GM19397 (cell line): Measurements from ENCODE around the gene PANK4.

ENCODE experiments used
- ATAC-seq: cut with Tn5 transposase; IDR thresholded peaks from one replicate; pipeline ENCODE4 v1.9.1; 2021; ENCODE audit warnings: mild to moderate bottlenecking, moderate library complexity; ENCODE audit not compliant: unreplicated experiment

Gene PANK4

GRCh38 chr1:2501041-2501819, 25.2 kb downstream of the PANK4 start:
- ATAC-seq = no peak

DNA sequence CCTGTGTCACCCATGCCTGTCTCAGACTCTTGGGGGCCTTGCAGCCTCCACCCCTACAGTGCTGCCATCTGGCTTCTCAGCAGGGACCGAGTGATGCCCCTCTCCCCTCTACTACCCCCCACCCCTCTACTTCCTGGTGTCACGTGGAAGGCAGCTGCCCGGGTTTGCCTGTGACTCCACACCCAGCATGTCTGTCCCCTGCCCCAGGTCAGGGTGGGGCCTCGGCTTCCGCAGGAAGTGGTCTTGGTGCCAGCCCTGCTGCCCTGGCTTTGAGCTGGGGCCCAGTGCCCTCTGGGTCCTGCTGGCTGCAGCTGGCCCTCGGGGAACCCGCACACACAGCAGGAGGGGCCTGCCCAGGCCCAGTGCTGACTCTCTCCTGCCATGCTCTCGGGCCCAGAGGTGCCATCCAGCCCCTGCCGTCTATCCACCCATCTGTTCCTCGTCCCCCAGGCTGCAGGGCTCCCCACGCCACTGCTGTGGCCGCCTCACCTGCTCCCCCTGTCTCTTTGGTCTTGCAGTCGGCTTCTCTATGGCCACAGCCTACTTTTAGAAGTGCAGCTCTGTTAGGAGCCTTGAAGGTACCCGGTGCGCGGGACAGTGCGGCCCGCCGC, 26.3 kb downstream of the PANK4 start:
- no peak for ATAC-seq

DNA sequence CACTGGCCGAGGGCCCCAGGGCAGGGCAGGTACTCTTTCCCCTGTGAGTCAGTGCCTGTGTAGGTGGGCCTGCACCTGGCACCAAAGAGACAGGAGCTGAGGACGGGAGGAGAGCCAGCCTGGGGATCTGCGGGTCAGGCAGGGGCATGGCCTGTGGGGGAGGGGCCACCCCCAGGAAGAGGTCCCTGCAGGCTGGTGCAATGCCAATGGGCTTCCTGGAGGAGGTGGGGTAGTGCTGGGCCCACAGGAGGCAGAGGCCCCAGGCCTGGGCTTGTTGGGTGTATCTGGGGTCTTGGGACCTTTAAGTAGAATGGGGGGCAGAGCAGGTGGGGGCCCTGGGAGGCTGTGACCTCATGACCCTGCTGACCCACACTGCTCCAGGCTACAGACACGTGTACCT, 27.1 kb downstream of the PANK4 start:
- ATAC-seq = no peak

DNA sequence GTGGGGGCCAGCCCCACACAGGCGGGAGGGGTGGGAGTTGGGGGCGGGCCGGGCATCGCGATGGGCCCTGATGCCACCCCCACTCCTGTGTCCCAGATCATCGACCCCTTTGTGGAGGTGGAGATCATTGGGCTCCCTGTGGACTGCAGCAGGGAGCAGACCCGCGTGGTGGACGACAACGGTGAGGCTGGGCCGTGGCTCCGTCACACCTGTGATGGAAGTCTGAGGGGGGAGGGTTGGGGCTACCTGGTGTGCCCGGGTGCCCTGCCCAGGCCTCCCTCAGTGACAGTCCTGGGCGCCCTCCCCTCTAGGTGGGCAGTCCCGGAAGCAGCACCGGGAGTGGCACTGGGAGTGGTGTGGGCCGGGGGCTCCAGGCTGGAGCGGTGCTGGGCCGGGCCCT, 27.7 kb downstream of the PANK4 start:
- ATAC-seq = no peak

GRCh38 chr1:2497891-2498290, 28.5 kb downstream of the PANK4 start:
- ATAC-seq = no peak

DNA sequence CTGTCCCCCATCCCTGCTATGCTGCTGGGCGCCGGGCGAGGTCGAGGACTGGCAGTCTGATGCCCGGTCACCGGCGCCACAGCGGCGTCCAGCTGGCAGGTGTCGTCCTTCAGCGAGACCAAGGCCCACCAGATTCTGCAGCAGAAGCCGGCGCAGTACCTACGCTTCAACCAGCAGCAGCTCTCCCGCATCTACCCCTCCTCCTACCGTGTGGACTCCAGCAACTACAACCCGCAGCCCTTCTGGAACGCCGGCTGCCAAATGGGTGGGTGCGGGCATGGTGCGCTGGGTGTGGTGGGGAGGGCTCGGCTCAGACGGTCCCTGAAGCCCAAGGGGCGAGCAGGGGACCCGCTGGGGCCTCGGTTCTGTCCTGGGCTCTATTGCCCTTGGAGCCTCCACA, 29.6 kb downstream of the PANK4 start:
- no peak for ATAC-seq

- no peak for ATAC-seq
Observed at GRCh38 chr1:2496087-2496622, 30.2 kb downstream of the PANK4 start.

DNA sequence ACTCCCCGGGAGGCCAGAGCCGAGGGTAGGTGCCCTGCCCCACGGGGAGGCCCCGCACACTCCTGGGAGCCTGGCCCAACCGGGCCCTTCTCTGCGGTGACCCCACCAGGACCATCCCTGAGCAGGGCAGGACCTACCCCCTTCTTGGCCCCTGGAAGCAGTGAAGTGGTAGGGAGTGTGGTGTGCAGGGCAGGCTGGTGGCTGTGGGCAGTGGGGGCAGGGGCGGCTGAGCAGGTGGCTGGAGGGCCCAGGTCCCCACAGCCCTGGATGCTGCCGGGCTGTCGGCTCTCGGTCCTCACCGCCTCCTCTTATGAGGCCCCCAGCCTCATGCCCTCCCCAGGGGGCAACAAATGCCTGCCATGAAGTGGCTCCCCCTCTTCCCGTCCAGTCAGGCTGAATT, 30.9 kb downstream of the PANK4 start:
- no peak for ATAC-seq

DNA sequence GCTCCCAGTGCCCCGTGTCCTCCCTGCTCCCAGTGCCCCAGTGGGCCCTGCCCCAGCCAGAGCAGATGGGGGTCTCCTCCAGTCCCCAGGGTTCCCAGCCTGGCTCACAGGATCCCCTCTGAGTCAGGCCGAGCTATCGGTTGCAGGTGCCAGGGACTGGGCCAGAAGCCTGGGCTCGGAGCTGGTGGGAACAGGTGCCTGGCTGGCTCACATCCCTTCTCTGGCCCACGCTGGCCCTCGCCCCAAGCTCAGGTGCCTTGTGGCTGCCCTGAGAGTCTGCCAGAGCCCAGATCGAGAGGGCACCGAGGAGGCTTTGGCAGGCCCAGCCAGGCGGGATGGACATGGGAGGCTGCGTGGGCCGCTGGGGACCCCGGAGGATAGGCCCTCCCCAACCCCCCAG, 31.4 kb downstream of the PANK4 start:
- ATAC-seq = no peak

- no peak for ATAC-seq
Observed at GRCh38 chr1:2494323-2494693, 32.1 kb downstream of the PANK4 start.

GRCh38 chr1:2493691-2494322, 32.6 kb downstream of the PANK4 start:
- no peak for ATAC-seq

DNA sequence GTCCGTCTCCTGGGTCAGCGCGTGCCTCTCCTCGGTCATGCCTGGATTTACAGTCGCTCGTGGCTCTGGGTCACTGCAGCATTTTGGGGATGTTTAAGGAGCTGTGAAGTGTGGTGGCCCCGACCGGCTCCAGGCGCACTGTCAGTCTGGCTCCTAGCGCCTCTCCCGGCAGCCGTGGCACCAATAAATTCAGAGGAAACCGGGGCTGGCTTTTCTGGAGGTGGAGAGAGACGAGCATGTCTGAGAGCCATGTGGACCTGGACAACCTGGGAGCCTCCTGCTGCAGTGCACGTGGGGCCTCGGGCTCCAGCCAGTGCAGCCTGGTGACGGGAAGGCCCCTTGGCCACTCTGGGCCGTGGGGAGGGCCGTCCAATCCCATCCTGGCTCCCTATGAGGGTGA, 33.2 kb downstream of the PANK4 start:
- no peak for ATAC-seq

GRCh38 chr1:2492091-2492490, 34.3 kb downstream of the PANK4 start:
- no peak for ATAC-seq

DNA sequence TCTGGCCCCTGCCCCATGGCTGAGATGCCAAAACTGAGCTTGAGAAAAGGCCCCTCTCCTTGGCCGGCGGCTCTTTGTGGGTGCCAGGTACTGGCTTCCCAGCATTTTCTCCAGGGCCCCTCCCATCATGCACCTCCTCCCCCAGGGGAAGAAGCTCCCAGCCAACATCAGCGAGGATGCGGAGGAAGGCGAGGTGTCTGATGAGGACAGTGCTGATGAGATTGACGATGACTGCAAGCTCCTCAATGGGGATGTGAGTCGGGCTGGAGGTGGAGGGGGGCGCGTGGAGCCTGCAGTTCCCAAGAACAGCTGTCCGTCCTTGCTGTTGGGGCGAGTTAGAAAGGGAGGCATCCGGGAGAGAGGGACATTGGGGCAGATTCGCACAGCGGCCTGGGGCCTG, 36.8 kb downstream of the PANK4 start:
- no peak for ATAC-seq

DNA sequence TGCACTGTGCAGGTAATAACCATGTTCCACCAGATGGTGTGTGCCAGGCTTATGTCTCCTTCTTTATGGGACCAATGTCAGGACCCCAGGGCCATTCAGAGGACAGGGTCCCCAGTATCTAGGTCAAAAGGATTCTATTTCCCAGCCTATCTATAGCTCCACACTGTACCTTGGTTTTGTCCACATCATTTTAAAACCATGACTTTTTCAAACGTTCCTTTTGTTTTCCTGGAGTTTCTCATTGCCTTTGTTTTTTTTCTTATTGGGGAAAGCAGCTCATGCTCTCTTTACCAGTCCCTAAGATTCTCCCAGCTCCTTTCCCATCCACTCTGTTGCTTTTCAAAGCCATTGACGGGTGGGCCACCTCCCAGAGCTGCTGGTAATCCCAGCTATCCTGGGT, 37.7 kb downstream of the PANK4 start:
- no peak for ATAC-seq

GRCh38 chr1:2486558-2486957, 39.8 kb downstream of the PANK4 start:
- no peak for ATAC-seq

DNA sequence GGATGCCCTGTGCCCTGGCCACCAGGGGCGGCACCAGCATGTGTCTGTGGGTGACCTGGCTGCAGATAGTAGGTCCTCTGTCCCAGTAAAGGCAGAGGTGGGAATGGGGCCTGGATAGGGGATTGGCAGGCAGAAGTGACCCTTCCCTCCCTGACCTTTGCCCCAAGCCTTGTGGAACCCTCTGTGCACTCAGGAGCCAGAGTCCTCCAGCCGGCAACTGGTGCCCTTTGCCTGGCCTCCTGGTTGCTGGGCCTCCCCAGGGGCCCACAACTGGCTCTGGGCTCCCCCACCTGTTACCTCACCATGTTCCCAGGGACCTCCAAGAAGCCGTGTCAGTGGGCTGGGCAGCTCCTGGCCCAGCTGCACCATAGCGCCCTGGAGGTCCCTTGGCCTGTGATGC, 40.4 kb downstream of the PANK4 start:
- no peak for ATAC-seq

DNA sequence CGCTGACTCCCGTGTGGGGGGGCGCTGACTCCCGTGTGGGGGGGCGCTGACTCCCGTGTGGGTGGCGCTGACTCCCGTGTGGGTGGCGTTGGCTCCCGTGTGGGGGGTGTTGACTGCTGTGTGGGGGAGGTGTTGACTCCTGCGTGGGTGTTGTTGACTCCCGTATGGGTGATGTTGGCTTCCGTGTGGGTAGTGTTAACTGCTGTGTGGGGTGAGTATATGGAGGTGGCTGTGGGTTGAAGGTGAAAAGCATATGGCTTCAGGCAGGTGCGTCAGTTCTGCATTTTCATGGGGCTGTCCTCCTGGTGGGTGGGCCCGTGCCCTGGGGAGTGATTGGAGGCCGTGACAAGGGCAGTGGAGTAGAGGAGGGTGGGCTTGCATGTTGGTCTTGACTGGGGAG, 42.4 kb downstream of the PANK4 start:
- no peak for ATAC-seq

DNA sequence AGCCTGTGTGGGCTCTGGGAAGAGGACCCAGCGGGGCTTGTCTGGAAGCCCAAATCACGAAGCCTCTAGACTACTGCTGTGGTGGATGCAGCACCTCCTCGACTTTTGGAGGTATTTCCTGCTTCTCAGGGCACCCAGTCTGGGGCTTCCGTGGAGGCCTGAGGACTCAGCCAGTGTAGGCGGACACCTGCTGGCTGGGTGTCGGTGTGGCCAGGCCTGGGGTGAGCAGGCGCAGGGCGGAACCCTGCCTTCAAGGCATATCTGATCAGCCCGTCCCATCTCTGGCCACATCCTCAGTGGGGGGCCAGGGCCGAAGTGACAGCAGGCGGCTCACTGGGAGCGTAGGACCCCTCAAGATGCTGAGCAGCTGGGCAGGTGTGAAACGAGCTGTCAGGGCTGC, 43.4 kb downstream of the PANK4 start:
- no peak for ATAC-seq

DNA sequence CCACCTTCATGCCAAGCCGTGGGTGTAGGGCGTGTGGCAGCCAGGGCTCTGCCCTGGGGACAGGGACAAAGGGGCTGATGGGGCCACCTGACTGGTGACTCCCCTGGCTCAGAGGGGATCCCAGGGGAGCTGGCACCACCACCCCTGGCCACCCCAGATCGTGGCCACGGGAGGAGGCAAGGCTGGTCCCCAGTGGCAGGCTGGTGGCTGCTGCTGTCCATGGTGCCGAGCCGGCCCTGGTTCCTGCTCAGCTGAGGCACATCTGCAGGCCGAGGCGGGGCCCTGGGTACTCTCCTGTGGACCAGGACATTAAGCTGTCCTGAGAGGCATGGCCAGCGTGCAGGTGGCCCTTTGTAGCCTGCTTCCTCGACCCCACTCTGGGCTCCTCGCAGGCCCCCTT, 43.8 kb downstream of the PANK4 start:
- ATAC-seq = no peak

GRCh38 chr1:2481885-2482284, 44.5 kb downstream of the PANK4 start:
- ATAC-seq = no peak

DNA sequence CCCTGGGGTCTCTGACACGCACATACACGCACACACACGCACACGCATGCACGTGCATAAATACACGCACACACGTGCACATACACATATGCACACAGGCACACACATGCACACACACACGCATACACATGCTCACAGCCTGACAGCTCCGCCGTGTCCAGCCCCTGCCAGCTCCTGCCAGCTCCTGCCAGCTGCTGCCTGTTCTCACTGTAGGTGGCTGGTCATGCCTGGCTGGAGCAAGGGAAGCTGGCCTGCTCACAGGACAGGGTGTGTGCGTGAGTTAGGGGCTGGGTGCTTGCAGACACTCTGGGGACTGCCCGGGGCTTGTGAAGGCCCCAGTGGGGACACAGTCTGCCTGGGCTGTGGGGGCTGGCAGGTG, 45.4 kb downstream of the PANK4 start:
- ATAC-seq = no peak
